RWPE2 (cell line): ENCODE results near the gene SLIT3.

Experiments used
- ATAC-seq: fragments of 200-7000 bp; cut with Tn5 transposase; 3 replicates; pipeline ENCODE4 v1.9.1; 2021; ENCODE audit warnings: low read depth
- DNase-seq: peaks from one replicate; pipeline ENCODE4 v3.0.0-alpha.2; 2020; ENCODE audit warnings: low spot score
- H3K27ac ChIP-seq: fragments of 450-650 bp; 2 replicates; pipeline ENCODE4 v1.5.1; 2017; ENCODE audit warnings: mild to moderate bottlenecking; ENCODE audit not compliant: poor library complexity, severe bottlenecking
- H3K27me3 ChIP-seq: fragments of 250-450 bp; sonication (Bioruptor Pico); 2 replicates; pipeline ENCODE4 v1.5.1; 2021; ENCODE audit warnings: mild to moderate bottlenecking, moderate library complexity; ENCODE audit not compliant: insufficient read depth, poor library complexity, severe bottlenecking
- H3K36me3 ChIP-seq: fragments of 250-450 bp; sonication (Bioruptor Pico); 2 replicates; pipeline ENCODE4 v1.5.1; 2020; ENCODE audit warnings: low read depth, mild to moderate bottlenecking, moderate library complexity
- H3K4me1 ChIP-seq: fragments of 250-450 bp; sonication (Bioruptor Pico); 2 replicates; pipeline ENCODE4 v1.5.1; 2021; ENCODE audit warnings: mild to moderate bottlenecking, moderate library complexity; ENCODE audit not compliant: insufficient read depth, poor library complexity, severe bottlenecking
- H3K4me3 ChIP-seq: fragments of 250-450 bp; sonication (Bioruptor Pico); 2 replicates; pipeline ENCODE4 v1.5.1; 2021; ENCODE audit warnings: mild to moderate bottlenecking, moderate library complexity; ENCODE audit not compliant: severe bottlenecking
- H3K9me3 ChIP-seq: fragments of 250-450 bp; sonication (Bioruptor Pico); 2 replicates; pipeline ENCODE4 v1.5.1; 2021; ENCODE audit warnings: mild to moderate bottlenecking, moderate library complexity; ENCODE audit not compliant: severe bottlenecking
- CTCF ChIP-seq: fragments of 450-650 bp; IDR thresholded peaks from one replicate; pipeline ENCODE4 v1.5.1; 2017; ENCODE audit warnings: mild to moderate bottlenecking, moderate library complexity; ENCODE audit not compliant: poor library complexity, severe bottlenecking

The SLIT3 gene

DNA sequence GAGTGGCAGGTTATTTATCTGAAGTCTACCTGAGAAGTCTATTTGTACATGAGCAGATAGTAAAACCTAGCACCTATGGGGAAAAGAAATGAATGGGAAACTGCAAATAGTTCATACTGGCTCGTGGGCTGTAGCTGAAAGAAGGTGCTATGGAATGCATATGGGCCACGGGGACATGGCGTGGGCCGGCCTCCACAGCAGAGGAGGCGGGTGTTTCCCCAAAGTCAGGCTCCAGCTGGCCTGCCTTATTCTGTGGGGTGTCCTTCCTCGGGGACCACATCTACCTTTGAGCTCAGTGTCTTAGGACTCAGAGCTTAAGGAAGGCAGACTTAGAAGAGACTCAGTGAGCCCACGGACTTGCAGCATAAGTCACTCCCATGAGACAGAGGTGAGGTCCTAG, 371.3 kb downstream of the SLIT3 start:
- Histone ChIP-seq H3K4me1 (peaks cover 7% of the 10 kb centered on the region), H3K27ac (no peak overlapping the region), H3K27me3 (no peaks in the 10 kb centered on the region), H3K4me3 (no peak overlapping the region), H3K36me3 (no peaks in the 10 kb centered on the region), H3K9me3 (no peaks in the 10 kb centered on the region)
- no peak for ATAC-seq
- TF ChIP-seq CTCF = no peak
- DNase-seq = no peak

DNA sequence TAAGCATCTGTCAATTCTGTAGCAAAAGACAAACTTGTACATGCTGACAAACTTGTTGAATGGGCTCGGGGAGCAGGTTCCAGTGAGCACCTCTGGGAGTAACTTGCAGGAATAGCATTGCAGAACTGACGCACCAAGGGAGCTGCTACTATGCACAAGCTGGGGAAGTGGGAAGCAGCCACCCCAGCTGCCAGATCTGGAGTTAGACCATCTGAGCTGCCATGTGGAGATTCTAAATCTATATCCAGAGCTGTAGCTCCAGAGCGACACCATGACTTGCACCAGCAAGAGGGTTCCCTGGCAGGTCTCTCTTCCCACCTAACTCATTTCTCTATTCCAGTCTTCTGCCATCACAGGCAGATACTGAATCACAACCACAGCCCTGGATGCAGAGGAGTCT, 375.8 kb downstream of the SLIT3 start:
- Histone ChIP-seq H3K4me1 (no peaks in the 10 kb centered on the region), H3K4me3 (no peak overlapping the region), H3K27ac (no peak overlapping the region), H3K36me3 (no peaks in the 10 kb centered on the region), H3K27me3 (no peaks in the 10 kb centered on the region), H3K9me3 (no peaks in the 10 kb centered on the region)
- DNase-seq (no peak), ATAC-seq (no peak)
- no peak for TF ChIP-seq CTCF

DNA sequence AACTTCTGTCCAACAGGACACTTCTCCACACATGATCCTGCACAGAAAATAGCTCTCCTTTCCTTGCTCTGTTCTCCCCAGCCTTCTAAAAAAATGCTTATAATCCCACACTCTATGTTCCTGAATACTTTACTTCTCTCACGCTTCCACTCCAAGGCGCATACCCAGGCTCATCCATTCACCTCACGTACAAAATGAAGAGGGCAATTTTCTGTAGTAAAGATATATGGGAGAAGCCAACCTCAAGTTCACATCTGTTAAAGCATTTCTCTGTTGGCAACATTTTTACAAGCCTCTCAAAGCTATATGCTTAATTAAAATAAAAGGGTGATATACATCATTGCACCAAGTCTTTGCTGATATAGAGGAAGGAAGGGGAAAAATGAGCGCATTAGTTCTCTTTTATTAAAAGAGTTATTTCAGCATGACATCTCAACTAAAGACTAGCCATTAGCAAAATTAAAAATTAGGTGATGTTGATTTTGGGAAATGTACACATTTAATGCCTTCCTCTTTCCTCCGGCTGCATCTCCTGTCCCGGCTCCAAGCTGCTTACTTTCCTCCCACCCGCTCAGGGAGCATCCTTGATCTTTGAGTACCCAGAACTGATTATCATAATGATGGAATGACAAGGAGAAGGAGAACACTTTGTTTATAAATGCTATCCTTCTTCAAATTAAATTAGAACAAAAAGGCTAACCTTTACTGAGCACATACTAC, 379.6 kb downstream of the SLIT3 start:
- peaks cover 9% of the 10 kb centered on the region for H3K4me1 ChIP-seq
- no peak for DNase-seq
- no peak for TF ChIP-seq CTCF
- H3K27me3 ChIP-seq = no peaks in the 10 kb centered on the region
- no peak for ATAC-seq
- no peak overlapping the region for H3K4me3 ChIP-seq
- H3K36me3 ChIP-seq = no peaks in the 10 kb centered on the region
- H3K9me3 ChIP-seq = no peaks in the 10 kb centered on the region
- no peak overlapping the region for H3K27ac ChIP-seq

GRCh38 chr5:168920019-168920810, 380.7 kb downstream of the SLIT3 start:
- no peak for ATAC-seq
- no peak for TF ChIP-seq CTCF
- DNase-seq = no peak

More at GRCh38 chr5:168920019-168920810, 380.7 kb downstream of the SLIT3 start:
- H3K9me3 ChIP-seq = no peaks in the 10 kb centered on the region
- peaks cover 10% of the 10 kb centered on the region for H3K4me1 ChIP-seq
- H3K36me3 ChIP-seq = no peaks in the 10 kb centered on the region
- H3K4me3 ChIP-seq = no peak overlapping the region
- H3K27me3 ChIP-seq = no peaks in the 10 kb centered on the region
- no peak overlapping the region for H3K27ac ChIP-seq
